ENCODE measurements around the gene RABEPK.

DNA sequence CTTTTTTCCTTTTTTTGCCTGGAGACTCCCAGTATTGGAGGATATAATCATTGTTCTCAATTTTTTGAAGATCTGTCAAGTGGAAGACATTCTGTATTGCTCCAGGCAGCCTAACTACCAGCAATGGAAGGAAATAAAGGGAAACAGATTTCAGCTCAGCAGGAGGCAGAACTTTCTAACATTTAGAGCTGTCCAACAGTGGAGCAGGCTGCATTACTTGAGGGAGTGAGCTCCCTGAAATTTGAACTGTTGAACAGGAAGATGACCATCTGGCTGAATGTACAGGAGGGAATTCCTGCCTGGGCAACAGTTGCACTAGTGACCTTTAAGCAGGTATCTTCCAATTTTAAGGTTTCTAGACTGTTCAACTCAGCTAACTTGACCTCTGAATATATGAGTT lies 60.2 kb downstream of the RABEPK start:
- TF ChIP-seq EZH2 (IDR thresholded peaks at IDR 0.05) (no peak), POLR2AphosphoS5 (IDR thresholded peaks at IDR 0.05; ENCODE audit: borderline replicate concordance, low read depth, low read length) (no peak)

Measured in SK-N-MC (cell line).